Omental fat pad (tissue), 4 donors: ENCODE results near the gene KIDINS220. TPM values are rescaled to one million over a fixed set of nuclear protein-coding genes. Genes with fewer than 3 reads are reported as not detected.

ENCODE experiments used
- ATAC-seq: fragments of 150-250 bp; one replicate; pipeline ENCODE4 v1.9.1; 2016; ENCODE audit warnings: mild to moderate bottlenecking, moderate library complexity; ENCODE audit not compliant: low FRiP score
- DNase-seq: peaks from one replicate; pipeline ENCODE4 v3.0.0-alpha.2; 2019; ENCODE audit warnings: low spot score
- total RNA-seq, 4 donors: library from RNA; depleted of rRNA; stranded (reverse); fragments of >200 nt; gene quantifications; one replicate each; pipeline ENCODE4 v1.1.0, GENCODE V29; 2016
- TF ChIP-seq, protein P1 (sequence below), 3 donors: fragments of 450-650 bp; IDR thresholded peaks; one replicate each; pipeline ENCODE4 v1.5.1; 2016 to 2017; ENCODE audit warnings: antibody characterized with exemption in 3 of 3, mild to moderate bottlenecking in 3 of 3, moderate library complexity in 2 of 3

Gene KIDINS220
- total RNA-seq, 4 donors from 2014 or later = 59.5 to 98.0 (median 66.5) TPM

- ATAC-seq (no peak), DNase-seq (no peak)
- TF ChIP-seq, protein P1, sequence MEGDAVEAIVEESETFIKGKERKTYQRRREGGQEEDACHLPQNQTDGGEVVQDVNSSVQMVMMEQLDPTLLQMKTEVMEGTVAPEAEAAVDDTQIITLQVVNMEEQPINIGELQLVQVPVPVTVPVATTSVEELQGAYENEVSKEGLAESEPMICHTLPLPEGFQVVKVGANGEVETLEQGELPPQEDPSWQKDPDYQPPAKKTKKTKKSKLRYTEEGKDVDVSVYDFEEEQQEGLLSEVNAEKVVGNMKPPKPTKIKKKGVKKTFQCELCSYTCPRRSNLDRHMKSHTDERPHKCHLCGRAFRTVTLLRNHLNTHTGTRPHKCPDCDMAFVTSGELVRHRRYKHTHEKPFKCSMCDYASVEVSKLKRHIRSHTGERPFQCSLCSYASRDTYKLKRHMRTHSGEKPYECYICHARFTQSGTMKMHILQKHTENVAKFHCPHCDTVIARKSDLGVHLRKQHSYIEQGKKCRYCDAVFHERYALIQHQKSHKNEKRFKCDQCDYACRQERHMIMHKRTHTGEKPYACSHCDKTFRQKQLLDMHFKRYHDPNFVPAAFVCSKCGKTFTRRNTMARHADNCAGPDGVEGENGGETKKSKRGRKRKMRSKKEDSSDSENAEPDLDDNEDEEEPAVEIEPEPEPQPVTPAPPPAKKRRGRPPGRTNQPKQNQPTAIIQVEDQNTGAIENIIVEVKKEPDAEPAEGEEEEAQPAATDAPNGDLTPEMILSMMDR (IDR thresholded peaks at IDR 0.05) = no peak
These were observed 46.7 kb downstream of the KIDINS220 start for GRCh38 chr2:8790739-8791162.

GRCh38 chr2:8786463-8786862 lies 51.0 kb downstream of the KIDINS220 start:
- ATAC-seq = no peak

DNA sequence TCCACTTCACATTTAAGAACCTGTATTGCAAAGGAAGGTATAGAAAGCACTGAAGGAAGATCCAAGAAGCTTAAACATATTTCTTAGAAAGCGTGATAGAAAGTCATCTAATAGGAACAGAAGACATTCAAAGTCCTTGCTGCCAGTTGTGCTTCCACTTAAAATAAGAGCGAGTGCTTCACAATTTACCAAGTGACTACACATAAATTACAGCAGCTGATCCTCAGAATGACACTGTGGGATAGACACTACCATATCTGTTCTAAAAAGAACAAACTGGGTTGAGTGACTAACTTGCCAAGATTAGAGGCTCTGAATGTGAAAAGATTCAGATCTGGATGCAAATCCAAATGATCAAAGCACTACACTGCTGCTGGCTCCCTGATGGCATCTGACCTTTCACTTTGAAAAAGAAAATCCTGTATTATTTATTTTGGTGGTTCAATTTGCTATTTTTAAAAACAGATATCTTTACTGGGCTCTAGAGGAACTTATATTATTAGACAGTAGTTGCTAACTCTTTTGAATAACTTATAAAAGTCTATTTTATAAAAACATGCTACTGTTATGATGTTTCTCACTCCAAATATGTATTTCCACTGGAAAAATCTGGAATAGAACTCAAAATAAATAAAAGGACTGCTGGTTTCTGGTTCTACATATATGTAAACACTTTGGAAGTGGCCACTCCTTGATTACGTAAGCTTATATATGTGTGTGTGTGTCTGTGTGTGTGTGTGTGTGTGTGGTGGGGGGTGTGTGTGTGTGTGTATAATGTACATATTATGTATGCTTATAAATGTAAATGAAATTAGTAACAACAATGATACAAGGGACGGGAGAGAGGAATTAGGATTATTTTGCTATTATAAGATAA lies 57.4 kb downstream of the KIDINS220 start:
- TF ChIP-seq, protein P1 (IDR thresholded peaks at IDR 0.05) = no peak
- no peak for DNase-seq
- no peak for ATAC-seq

More at GRCh38 chr2:8786463-8786862, 51.0 kb downstream of the KIDINS220 start:
- no peak for DNase-seq
- TF ChIP-seq, protein P1 (IDR thresholded peaks at IDR 0.05) = no peak

GRCh38 chr2:8774371-8774770 lies 63.0 kb downstream of the KIDINS220 start:
- TF ChIP-seq, protein P1 (IDR thresholded peaks at IDR 0.05) = no peak
- ATAC-seq = no peak
- no peak for DNase-seq

DNA sequence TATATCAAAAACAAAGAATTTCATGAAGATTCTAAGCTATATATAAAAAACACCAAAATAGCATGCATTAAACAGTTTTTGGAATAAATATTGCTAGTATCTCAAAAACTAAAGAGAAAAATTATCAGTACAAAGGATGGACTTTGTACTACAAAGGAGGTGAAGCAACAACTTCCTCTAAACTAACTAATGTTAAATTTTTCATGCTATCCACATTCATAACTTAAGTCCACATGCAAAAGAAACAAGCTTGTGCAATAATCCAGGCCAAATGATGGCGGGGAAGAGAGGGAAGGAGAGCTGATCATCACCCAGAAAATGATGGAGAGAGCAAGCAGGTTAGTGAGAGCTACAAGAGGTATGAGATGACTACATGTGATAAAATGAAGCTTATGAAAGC lies 70.1 kb downstream of the KIDINS220 start:
- DNase-seq = no peak
- no peak for ATAC-seq
- TF ChIP-seq, protein P1 (IDR thresholded peaks at IDR 0.05) = no peak

GRCh38 chr2:8761529-8762164 lies 75.8 kb downstream of the KIDINS220 start:
- no peak for ATAC-seq
- no peak for DNase-seq
- TF ChIP-seq, protein P1 (IDR thresholded peaks at IDR 0.05) = no peak
